Measurements from ENCODE around the gene PTPRK. TPM values are rescaled to one million over a fixed set of nuclear protein-coding genes. Genes with fewer than 3 reads are reported as not detected.

The PTPRK gene
- total and polyA plus RNA-seq, 8 donors: 57.0 to 90.4 (median 78.6) TPM

DNA sequence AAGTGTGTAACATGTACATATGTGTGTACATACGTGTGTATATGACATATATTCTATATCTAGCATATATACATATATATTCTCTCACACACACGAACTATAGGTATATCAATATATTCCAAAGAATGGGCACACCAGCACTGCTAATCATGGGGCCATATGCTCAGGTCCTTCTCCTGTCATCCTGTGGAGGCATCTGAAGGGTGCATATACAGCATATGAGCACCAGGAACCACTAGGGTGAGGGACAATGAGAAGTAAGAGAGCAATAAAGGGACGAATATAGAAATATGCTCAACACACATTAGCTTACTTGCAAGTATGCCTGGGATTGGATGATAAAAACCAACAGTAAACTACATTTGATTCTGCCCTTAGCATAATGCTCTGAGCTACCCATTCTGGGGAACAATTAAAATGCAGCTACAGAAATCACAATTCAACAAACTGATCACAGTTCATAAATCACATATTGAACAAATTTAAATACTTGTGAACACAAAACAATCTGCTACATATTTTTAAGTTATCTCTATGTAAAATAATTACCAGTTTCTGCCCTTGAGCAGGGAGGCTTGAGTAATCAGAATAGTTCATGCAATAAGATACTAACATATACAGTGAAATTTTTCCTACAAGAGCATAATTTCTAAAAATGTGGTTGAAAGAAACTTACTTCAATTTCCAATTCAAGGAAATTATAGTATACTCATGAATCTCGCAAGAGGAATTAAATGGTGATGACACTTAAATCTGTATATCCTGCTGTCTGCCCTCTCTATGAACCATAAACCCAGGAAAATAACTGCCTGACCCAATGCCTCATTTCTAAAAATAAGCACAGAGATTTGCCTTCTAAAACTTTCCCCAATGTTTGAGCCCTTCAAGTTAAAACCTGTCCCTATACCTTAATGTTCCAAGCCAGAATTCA is 347.4 kb downstream of the PTPRK start:
- peak in 1 of 4 donors; percentile 3 for DNase-seq
- no peaks in the 10 kb centered on the region for H3K4me1 ChIP-seq
- no peak for ATAC-seq
- H3K27ac ChIP-seq: no peak overlapping the region
- no peaks in the 10 kb centered on the region for H3K36me3 ChIP-seq
- no peak overlapping the region for H3K4me3 ChIP-seq
- intact Hi-C loops (cut with DNase I): no loop called here
- H3K27me3 ChIP-seq: no peaks in the 10 kb centered on the region
- TF ChIP-seq, protein P1, sequence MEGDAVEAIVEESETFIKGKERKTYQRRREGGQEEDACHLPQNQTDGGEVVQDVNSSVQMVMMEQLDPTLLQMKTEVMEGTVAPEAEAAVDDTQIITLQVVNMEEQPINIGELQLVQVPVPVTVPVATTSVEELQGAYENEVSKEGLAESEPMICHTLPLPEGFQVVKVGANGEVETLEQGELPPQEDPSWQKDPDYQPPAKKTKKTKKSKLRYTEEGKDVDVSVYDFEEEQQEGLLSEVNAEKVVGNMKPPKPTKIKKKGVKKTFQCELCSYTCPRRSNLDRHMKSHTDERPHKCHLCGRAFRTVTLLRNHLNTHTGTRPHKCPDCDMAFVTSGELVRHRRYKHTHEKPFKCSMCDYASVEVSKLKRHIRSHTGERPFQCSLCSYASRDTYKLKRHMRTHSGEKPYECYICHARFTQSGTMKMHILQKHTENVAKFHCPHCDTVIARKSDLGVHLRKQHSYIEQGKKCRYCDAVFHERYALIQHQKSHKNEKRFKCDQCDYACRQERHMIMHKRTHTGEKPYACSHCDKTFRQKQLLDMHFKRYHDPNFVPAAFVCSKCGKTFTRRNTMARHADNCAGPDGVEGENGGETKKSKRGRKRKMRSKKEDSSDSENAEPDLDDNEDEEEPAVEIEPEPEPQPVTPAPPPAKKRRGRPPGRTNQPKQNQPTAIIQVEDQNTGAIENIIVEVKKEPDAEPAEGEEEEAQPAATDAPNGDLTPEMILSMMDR (IDR thresholded peaks at IDR 0.05): no peak
- H3K9me3 ChIP-seq: no peaks in the 10 kb centered on the region

- Histone ChIP-seq H3K36me3 (no peaks in the 10 kb centered on the region), H3K27ac (no peak overlapping the region)
- intact Hi-C loops (cut with DNase I): no loop called here
Measured at GRCh38 chr6:128172081-128172480, 348.3 kb downstream of the PTPRK start.

DNA sequence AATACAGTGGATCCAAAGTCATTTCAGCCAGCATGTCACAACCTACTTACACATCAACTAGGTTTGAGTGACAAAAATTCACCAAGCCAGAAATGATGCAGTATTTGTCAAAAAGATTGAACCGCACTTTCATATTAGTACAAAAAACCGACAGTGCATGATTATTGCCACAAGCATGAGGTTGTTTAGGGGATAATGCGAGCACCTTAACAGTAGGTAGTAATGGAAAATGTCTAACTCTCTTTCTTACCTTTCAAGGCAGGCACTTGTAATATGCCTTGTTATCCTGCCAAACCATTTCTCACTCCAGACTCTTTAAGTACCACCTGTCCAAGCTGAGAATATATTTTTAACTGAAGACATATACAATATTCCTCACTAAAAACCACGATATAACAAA is 349.2 kb downstream of the PTPRK start:
- Histone ChIP-seq H3K4me1 (no peaks in the 10 kb centered on the region), H3K27ac (no peak overlapping the region), H3K27me3 (no peaks in the 10 kb centered on the region), H3K36me3 (no peaks in the 10 kb centered on the region), H3K9me3 (no peaks in the 10 kb centered on the region), H3K4me3 (no peak overlapping the region)
- TF ChIP-seq, protein P1 (IDR thresholded peaks at IDR 0.05): no peak
- ATAC-seq: no peak
- intact Hi-C loops (cut with DNase I): no loop called here
- no peak for DNase-seq

More at GRCh38 chr6:128172081-128172480, 348.3 kb downstream of the PTPRK start:
- no peak for DNase-seq
- Histone ChIP-seq H3K4me1 (no peaks in the 10 kb centered on the region), H3K9me3 (no peaks in the 10 kb centered on the region), H3K4me3 (no peak overlapping the region), H3K27me3 (no peaks in the 10 kb centered on the region)
- ATAC-seq: no peak
- TF ChIP-seq, protein P1 (IDR thresholded peaks at IDR 0.05): no peak

DNA sequence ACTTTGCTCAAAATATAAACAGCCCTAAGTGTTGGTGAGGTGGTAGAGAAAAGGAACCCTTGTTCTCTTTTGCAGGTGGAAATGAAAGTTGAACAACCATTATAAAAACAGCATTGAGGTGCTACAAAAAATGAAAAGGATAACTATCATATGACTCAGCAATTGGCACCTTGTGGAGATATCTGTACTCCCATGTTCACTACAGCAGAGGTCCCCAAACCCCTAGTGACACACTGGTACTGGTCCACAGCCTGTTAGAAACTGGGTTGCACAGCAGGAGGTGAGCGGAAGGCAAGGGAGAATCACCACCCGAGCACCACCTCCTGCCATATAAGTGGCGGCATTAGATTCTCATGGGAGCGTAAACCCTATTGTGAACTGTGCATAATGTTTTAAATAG is 352.2 kb downstream of the PTPRK start:
- intact Hi-C loops (cut with DNase I): no loop called here
- no peaks in the 10 kb centered on the region for H3K27me3 ChIP-seq
- H3K36me3 ChIP-seq: no peaks in the 10 kb centered on the region
- no peak for ATAC-seq
- no peak for DNase-seq
- TF ChIP-seq, protein P1 (IDR thresholded peaks at IDR 0.05): no peak
- no peak overlapping the region for H3K4me3 ChIP-seq
- H3K9me3 ChIP-seq: no peaks in the 10 kb centered on the region
- no peak overlapping the region for H3K27ac ChIP-seq
- no peaks in the 10 kb centered on the region for H3K4me1 ChIP-seq

DNA sequence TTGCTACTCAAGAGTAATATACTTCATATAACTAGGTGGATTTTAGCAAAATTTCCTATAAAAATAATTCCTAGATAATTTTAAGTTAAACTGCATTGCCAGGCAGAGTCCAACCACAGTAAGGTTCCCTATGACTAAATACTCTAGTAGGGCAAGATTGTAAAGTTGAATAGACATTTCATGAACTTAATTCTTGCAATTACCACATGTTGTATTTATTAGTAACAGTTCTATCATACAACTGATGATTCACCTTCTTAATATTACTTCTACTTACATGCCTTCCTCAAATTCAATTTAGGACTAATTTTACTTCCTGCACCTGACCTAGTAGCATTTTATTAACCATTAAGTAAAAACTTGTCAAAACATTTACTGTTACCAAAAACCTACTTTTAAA is 352.8 kb downstream of the PTPRK start:
- no peaks in the 10 kb centered on the region for H3K9me3 ChIP-seq
- H3K27ac ChIP-seq: no peak overlapping the region
- ATAC-seq (no peak), DNase-seq (no peak)
- no peak overlapping the region for H3K4me3 ChIP-seq
- H3K4me1 ChIP-seq: no peaks in the 10 kb centered on the region
- intact Hi-C loops (cut with DNase I): no loop called here
- H3K27me3 ChIP-seq: no peaks in the 10 kb centered on the region
- no peaks in the 10 kb centered on the region for H3K36me3 ChIP-seq
- TF ChIP-seq, protein P1 (IDR thresholded peaks at IDR 0.05): no peak

All from left lung (tissue), 10 donors.